VCaP (cell line): ENCODE data around the gene APC2.

Experiments used
- H3K27ac ChIP-seq: fragments of 450-650 bp; 2 replicates; pipeline ENCODE4 v1.5.1; 2017
- CTCF ChIP-seq: fragments of 450-650 bp; conservative IDR thresholded peaks from 2 replicates; pipeline ENCODE4 v1.5.1; 2017; ENCODE audit warnings: mild to moderate bottlenecking, moderate library complexity

Gene APC2

GRCh38 chr19:1455336-1456120 is 5.6 kb downstream of the APC2 start:
- H3K27ac ChIP-seq = peak overlapping the region; percentile 55
- TF ChIP-seq CTCF = no peak

GRCh38 chr19:1456121-1456900 is 6.4 kb downstream of the APC2 start:
- no peak for TF ChIP-seq CTCF

GRCh38 chr19:1457031-1457739 is 7.3 kb downstream of the APC2 start:
- no peak overlapping the region for H3K27ac ChIP-seq
- TF ChIP-seq CTCF = no peak

More at GRCh38 chr19:1456121-1456900, 6.4 kb downstream of the APC2 start:
- H3K27ac ChIP-seq = no peak overlapping the region

- no peak overlapping the region for H3K27ac ChIP-seq
- no peak for TF ChIP-seq CTCF
These were observed 8.0 kb downstream of the APC2 start for GRCh38 chr19:1457892-1458291.

GRCh38 chr19:1459479-1459878 is 9.6 kb downstream of the APC2 start:
- H3K27ac ChIP-seq = no peak overlapping the region
- TF ChIP-seq CTCF = no peak

- TF ChIP-seq CTCF = no peak
- no peak overlapping the region for H3K27ac ChIP-seq
These were observed 10.4 kb downstream of the APC2 start for GRCh38 chr19:1460033-1460995.
